Activated T-cell treated with anti-CD3 and anti-CD28 coated beads, Interleukin-2, amount 50 U/mL, for 48 hours (primary cell): ENCODE results near the gene TNFRSF13B.
"Not testable (repeated sequence)": the region's sequence is repeated elsewhere in the genome, so short reads cannot be mapped to it uniquely, and the experiment has no call there.

ENCODE experiments used
- DNase-seq, 2 experiments: peaks; one replicate each; pipeline ENCODE4 v3.0.0-alpha.2; 2020

The TNFRSF13B gene

DNA sequence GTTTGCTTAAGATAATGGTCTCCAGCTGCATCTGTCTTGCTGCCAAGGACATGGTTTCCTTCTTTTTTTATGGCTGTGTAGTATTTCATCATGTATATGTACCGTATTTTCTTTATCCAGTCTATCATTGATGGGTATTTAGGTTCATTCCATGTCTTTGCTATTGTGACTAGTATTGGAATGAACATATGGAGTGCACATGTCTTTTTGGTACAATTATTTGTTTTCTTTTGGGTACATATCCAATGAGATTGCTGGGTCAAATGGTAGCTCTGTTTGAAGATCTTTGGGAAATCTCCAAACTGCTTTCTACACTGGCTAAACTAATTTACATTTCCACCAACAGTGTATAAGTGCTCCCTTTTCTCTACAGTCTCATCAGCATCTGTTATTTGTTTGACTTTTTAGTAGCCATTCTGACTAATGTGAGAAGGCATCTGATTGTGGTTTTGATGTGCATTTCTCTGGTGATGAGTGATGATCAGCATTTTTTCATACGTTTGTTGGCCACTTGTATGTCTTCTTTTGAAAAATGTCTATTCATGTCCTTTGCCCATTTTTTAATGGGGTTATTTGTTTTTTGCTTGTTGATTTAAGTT lies 66.2 kb downstream of the TNFRSF13B start:
- DNase-seq, result no peak

DNA sequence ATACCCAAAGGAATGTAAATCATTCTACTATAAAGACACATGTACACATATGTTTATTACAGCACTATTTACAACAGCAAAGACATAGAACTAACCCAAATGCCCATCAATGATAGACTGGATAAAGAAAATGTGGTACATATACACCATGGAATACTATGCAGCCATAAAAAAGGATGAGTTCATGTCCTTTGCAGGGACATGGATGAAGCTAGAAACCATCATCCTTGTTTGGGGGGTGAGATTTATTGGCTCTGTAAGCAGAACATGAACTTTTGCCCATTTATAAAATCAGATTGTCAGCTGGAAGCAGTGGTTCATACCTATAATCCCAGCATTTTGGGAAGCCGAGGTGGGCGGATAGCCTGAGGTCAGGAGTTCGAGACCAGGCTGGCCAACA lies 68.8 kb downstream of the TNFRSF13B start:
- DNase-seq, result not testable (repeated sequence)

DNA sequence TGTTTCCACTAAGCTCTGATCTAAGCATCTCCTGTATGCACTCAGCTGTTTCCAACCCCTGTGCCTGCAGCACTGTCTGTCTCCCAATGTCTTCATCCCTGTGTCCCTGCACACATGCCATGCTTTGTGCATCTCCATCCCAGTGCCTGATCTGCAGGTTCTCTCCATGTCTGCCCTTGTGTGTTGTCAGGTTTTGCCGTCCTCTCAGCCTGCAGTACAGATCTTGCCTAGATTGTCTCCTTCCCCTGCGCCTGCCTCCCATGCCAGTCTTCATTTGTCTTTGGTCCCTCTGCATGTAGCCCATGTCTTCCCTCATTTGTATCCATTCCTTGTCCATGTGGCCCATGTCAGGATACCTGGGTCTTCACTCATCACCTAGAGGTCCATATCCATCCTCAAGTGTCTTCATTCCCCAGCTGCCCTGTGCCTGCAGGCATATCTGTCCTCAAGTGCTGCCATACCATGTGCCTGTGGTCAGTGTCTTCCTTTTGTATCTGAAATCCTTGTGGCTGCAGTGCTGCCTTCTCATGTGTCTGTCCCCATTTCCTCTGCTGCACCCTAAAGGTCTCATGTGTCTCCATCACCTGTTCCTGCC lies 71.5 kb downstream of the TNFRSF13B start:
- peak in 1 of 2 experiments; percentile 6 for DNase-seq

DNA sequence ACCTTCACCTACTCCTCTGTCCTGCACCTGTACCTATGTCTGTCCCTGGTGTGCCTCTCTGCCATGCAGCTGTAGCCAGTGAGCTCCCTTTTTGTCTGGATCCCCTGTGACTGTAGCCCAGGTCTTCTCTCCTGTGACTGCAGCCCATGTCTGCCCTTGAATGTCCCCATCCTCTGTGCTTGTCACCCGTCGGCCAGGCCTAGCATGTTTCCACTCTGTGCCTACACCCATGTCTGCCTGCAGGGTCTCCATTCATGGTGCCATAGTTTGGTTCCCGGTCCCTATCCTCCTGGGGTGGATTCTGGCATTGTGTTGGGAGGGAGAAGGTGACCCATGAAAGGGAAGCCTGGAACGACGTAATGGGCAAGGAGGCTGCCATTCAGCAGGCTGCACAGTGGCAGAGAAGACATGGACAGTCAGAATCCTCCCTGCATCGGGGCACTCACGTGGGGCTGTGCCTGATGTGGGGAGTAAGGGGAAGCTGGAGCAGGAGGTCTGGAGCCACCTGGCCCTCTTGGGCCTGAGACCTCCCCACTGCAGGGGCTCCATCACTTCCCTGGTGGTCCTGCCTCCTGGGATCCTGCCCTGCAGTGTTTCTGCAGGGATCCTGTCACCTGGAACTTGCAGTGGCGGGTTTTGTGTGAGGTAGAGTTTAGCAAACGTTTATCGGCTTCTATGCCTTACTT lies 74.6 kb downstream of the TNFRSF13B start:
- peak in 1 of 2 experiments; percentile 6 for DNase-seq

DNA sequence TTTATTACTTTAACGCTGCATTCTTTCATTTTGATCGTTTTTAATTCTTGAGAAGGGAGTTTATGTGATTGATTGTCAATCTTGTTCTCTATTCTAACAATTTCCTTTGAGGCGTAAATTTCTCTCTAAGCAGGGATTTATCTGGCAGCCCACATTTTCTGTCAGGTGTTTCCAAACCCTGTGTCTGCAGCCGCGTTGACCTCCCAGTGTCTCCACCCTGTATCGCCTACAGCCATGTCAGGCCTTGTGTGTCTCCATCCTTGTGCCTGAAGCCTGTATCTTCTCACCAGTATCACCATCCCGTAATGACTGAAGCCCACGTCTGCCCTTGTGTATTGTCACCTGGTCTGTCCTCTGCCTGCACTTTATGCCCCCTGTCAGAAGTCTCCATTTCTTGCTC lies 75.7 kb downstream of the TNFRSF13B start:
- DNase-seq, result not testable (repeated sequence)

DNA sequence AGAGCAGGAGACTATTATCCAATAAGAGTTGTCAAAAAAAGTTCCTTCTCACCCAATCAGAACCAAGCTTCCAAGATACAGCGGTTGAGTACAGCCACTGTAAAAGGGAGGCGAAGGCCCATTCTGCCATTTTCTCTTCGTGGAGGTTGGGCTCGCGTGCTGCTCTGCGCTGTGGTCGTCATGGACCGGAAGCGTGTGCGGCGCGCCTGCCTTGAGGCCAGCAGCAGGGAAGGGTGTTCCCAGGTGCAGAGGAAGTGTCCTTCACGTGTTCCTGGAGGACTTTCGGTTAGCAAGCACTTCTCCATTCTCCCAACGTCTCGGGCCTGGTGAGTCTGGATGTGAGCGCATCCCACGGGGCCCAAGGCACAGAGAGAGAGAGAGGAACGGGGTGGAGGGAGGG lies 78.4 kb downstream of the TNFRSF13B start:
- not testable (repeated sequence) for DNase-seq

DNA sequence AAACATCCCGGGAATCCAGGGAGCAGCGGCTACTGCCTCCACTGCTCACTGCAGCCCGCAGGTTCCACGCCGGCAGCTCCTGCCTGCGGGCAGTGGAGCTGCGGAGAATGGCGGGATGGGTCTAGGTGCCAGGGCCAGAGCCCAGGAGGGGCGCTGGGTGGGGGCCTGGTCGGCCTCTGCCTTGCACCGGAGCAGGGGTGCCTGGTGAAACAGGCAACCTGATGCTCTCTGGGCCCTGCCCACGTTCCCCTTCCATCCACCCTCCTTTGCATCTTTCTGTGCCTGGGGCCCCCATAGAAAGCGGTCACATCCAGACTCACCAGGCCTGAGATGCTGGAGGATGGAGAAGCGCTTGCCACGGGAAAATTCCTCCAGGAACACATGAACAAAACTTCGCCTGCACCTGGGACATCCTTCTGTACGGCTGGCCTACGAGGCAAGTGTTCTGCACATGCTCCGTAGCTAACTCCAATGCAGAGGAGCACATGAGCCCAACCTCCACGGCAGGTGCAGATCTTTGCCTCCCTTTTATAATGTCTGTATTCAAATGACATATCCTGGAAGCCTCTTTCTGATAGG lies 79.0 kb downstream of the TNFRSF13B start:
- not testable (repeated sequence) for DNase-seq

DNA sequence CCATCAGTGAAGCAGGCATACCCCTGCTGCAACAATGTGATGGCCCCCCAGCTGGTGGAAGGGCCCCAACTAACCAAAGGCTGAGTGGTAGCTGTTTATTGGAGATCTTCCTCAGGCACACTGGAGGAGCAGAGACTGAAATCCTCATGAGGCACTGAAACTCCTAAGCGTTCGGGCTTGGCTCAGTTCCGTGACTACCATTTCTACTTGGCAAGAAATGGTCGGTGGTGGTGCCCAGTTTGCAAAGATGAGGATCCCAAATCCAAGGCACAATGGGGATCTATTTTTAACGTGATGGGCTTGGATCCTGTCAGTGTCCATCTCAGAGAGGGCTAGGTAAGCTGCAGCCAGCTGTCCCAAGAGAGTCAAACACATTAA lies 82.8 kb downstream of the TNFRSF13B start:
- DNase-seq, result no peak
